ENCODE results near the gene HOMER2.

DNA sequence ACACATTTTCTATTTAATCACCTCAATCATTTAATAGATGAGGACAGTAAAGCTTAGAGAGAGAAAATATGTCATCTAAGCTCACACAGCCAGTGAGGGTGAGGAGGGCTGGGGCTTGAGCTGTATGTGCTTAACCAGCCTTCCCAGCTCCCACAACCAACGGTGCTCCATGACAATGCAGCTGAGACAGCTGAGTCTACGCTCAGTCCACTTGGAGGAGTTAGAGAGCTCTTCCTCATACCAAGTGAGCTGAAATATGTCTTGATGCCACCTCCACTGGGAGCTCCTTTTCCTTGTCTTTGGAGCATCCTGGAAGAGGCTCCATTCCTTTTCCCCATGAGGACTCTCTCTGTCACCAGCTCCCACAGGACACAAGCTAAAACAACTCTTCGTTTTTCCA lies 9.3 kb downstream of the HOMER2 start:
- TF ChIP-seq, protein P1, sequence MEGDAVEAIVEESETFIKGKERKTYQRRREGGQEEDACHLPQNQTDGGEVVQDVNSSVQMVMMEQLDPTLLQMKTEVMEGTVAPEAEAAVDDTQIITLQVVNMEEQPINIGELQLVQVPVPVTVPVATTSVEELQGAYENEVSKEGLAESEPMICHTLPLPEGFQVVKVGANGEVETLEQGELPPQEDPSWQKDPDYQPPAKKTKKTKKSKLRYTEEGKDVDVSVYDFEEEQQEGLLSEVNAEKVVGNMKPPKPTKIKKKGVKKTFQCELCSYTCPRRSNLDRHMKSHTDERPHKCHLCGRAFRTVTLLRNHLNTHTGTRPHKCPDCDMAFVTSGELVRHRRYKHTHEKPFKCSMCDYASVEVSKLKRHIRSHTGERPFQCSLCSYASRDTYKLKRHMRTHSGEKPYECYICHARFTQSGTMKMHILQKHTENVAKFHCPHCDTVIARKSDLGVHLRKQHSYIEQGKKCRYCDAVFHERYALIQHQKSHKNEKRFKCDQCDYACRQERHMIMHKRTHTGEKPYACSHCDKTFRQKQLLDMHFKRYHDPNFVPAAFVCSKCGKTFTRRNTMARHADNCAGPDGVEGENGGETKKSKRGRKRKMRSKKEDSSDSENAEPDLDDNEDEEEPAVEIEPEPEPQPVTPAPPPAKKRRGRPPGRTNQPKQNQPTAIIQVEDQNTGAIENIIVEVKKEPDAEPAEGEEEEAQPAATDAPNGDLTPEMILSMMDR (conservative IDR thresholded peaks at IDR 0.05 in 1 of 2, IDR thresholded peaks at IDR 0.05 in 1 of 2; ENCODE audit: low read depth in 1 of 2, low read length in 2 of 2) = no peak
- no peak for TF ChIP-seq EZH2 (IDR thresholded peaks at IDR 0.05; ENCODE audit: low read length, missing control alignments)

Data from fibroblast of lung (primary cell).